GF-D8 (cell line): Measurements from ENCODE around the gene TGFBRAP1.

Source experiments
- DNase-seq: peaks from one replicate; lab custom pipeline; 2025; lab: John Stamatoyannopoulos, UW

Gene TGFBRAP1

GRCh38 chr2:105313877-105314276 is 15.7 kb downstream of the TGFBRAP1 start:
- peak; percentile 29 for DNase-seq

- peak; percentile 57 for DNase-seq
Measured at GRCh38 chr2:105309147-105309545, 20.4 kb downstream of the TGFBRAP1 start.

- DNase-seq: no peak
Measured at GRCh38 chr2:105308382-105309146, 21.0 kb downstream of the TGFBRAP1 start.

- no peak for DNase-seq
Measured at GRCh38 chr2:105307962-105308361, 21.6 kb downstream of the TGFBRAP1 start.

GRCh38 chr2:105307550-105307949 is 22.0 kb downstream of the TGFBRAP1 start:
- DNase-seq: no peak

- no peak for DNase-seq
Measured at GRCh38 chr2:105307146-105307545, 22.4 kb downstream of the TGFBRAP1 start.

GRCh38 chr2:105301646-105302045 is 27.9 kb downstream of the TGFBRAP1 start:
- DNase-seq: no peak

GRCh38 chr2:105299290-105299689 is 30.2 kb downstream of the TGFBRAP1 start:
- DNase-seq: no peak

- DNase-seq: no peak
Measured at GRCh38 chr2:105298017-105298416, 31.5 kb downstream of the TGFBRAP1 start.

- no peak for DNase-seq
Measured at GRCh38 chr2:105297216-105297615, 32.3 kb downstream of the TGFBRAP1 start.

- DNase-seq: no peak
Measured at GRCh38 chr2:105296017-105296611, 33.4 kb downstream of the TGFBRAP1 start.

GRCh38 chr2:105294844-105295481 is 34.6 kb downstream of the TGFBRAP1 start:
- no peak for DNase-seq

- no peak for DNase-seq
Measured at GRCh38 chr2:105294046-105294445, 35.5 kb downstream of the TGFBRAP1 start.

- DNase-seq: no peak
Measured at GRCh38 chr2:105291981-105292380, 37.6 kb downstream of the TGFBRAP1 start.

- no peak for DNase-seq
Measured at GRCh38 chr2:105290981-105291660, 38.4 kb downstream of the TGFBRAP1 start.

GRCh38 chr2:105288133-105288532 is 41.4 kb downstream of the TGFBRAP1 start:
- DNase-seq: no peak

- peak; percentile 12 for DNase-seq
Measured at GRCh38 chr2:105287692-105288091, 41.8 kb downstream of the TGFBRAP1 start.

- no peak for DNase-seq
Measured at GRCh38 chr2:105283532-105283931, 46.0 kb downstream of the TGFBRAP1 start.

- DNase-seq: no peak
Measured at GRCh38 chr2:105280281-105280680, 49.3 kb downstream of the TGFBRAP1 start.

- no peak for DNase-seq
Measured at GRCh38 chr2:105279126-105279525, 50.4 kb downstream of the TGFBRAP1 start.

- DNase-seq: no peak
Measured at GRCh38 chr2:105278654-105279053, 50.9 kb downstream of the TGFBRAP1 start.

GRCh38 chr2:105274046-105274445 is 55.5 kb downstream of the TGFBRAP1 start:
- DNase-seq: no peak

- DNase-seq: no peak
Measured at GRCh38 chr2:105272176-105272575, 57.4 kb downstream of the TGFBRAP1 start.
